Activated CD4-positive, alpha-beta T cell treated with anti-CD3 and anti-CD28 coated beads, Interleukin-2, amount 50 U/mL, for 16 hours (primary cell): ENCODE results near the gene ASAP2.
"Not testable (repeated sequence)": the region's sequence is repeated elsewhere in the genome, so short reads cannot be mapped to it uniquely, and the experiment has no call there.

ENCODE experiments used
- DNase-seq: peaks from one replicate; pipeline ENCODE4 v3.0.0-alpha.2; 2020

ASAP2 gene

DNA sequence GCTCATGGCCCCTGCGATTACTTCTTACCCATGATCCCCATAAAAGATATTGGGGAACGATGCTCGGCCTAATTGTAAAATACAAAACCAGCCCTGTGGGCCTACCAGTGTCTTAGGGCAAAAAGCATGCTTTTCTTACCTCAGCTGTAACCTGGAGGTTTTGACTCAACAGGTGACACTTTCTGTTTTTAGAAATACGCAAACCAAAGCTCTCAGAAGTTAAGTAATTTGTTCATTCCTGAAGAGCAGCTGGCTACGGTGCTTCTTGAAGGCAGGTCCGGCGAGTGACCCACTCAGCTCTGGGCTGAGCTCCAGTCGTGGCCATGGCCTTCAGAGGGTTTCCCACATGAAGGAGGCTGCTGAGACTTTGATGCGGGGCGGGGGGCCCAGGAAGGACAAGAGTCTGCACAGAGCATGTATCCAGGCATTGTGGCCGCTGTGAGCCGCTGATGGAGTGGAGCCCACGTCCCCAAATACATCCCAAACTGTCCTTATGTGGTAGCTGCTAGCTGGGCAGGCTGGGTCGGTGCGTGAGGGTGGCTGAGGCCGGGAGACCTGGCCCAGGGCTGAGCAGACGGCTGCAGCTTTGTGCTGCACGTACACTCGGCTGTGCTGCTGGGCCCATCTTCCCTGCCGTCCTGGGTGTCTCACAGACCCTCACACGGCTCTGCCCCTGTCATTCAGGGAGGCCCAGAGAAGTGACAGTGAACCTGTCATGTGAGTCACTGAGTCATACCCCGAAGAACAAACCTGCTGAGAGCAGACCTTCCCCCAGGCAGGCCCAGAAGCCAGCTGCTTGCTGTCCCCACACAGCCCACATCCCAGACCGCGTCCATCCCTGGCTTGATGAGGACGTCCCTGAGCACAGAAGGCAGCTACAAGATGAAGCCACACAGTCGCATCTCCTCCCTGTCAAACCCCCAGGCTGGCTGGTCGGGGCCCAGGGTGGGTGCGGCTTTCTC, 182.6 kb downstream of the ASAP2 start:
- DNase-seq, result no peak

DNA sequence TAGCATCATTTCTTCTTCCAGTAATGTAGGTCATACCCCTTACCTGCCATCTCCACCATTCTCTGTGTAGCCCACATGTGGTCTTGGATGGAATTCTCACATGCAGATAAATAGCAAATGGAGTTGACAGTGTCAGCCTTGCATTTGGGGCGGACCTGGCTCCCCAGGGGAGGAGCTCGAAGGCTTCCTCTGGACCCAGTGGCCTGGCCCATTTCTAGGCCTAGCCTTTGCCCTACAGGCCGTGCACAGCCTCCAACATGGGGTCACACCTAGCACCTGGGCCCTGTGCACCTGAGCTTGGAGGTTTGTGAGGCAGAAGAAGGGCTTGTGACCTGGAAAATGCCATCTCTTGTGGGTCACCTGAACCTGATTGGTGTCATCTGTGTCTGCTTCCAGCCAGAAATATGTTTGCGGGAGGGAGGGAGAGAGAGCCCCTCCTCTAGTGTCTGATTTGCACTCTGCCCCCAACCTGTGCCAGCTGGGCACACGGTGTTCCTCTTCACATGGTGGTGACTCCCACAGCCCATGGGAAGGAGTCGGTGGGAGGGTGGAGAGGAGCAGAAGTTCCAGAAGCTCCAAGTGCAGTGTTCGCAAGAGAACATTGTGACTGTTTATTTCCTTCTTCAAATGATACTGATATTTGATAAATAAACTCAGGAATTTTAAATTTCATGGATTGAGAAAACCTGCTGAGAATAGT, 183.7 kb downstream of the ASAP2 start:
- no peak for DNase-seq

DNA sequence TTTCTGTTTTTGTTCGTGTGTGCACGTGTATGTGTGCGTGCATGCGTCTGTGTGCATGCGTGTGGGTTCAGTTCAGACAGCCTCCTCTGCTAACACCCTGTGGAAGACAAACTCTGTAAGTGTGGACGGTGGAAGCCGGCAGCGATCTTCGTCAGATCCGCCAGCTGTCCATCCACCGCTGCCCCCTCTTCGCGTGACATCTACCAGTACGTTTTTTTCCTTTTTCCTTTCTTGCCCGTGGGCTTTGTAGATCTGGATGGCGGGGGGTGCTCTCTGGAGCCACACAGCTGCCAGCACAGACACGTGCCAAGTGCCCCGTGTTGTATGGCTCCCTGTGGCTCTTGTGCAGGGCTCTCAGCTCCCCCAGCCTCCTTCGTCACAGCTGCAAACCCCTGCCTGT, 184.4 kb downstream of the ASAP2 start:
- no peak for DNase-seq

DNA sequence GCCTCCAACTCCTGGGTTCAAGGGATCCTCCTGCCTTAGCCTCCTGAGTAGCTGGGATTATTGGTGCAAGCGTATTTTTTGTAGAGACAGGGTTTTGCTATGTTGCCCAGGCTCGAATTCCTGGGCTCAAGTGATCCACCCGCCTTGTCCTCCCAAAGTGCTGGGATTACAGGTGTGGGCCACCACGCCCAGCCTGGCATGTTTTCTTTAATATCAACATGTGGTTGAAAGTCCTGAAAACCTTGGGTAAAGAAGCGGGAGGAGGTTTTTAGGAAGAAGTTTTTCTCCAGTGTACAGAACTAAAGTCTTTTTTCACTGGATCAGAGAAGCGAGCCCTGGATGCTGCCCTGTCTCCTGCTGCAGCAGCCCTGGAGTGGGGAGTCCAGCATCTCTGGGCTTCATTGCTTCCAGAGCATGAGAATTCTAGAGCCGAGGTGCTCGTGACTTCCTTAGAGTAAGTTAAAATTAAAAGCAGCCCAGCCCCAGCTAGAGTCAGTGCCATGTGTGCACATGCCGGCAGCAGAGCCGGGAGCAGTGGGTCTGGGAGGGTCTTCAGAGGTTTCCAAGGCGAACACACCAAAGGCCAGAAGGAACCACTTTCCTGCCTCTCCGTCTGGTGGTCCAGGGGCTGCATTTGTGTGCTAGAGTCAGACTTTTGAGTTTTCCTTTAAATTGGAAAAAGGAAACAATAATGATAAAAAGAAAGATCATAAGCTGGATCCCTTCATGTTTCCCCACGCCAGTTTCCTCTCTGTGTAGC, 185.5 kb downstream of the ASAP2 start:
- DNase-seq, result no peak

DNA sequence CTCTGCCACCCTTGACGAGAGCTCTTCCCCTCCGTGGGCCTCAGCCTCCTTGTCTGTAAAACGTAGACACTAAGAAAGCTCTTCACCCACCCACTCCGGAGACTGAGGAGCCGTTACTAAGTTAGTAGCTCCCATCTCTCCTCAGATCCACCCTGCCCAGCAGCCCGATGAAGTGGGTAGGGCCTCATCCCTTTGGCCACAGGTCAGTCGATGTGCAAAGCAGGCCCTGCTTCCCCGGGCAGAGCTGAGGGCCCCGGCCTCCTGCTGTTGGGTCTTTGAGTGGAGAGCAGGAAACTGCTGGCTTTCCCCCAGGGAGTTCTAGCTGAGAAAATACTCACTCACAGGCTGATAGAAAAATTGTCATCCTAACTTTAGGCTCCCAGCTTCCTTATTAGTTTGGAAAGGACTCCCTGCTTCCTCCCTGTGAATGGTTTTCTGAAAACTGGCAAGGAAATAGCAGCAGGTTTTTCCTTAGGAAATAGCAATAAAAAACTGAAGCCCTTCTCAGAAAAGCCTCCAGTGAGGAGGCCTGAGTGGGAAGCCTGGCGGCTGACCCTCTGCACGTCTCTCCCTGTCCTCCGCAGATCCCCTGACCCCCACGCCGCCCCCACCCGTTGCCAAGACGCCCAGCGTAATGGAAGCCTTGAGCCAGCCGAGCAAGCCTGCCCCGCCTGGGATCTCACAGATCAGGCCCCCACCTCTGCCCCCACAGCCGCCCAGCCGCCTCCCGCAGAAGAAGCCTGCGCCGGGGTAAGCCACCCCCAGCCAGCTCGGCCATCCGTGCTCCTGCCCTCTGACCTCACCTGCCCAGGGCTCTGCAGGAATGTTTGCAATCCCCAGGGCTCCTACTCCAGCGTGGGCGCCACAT, 186.5 kb downstream of the ASAP2 start:
- no peak for DNase-seq

DNA sequence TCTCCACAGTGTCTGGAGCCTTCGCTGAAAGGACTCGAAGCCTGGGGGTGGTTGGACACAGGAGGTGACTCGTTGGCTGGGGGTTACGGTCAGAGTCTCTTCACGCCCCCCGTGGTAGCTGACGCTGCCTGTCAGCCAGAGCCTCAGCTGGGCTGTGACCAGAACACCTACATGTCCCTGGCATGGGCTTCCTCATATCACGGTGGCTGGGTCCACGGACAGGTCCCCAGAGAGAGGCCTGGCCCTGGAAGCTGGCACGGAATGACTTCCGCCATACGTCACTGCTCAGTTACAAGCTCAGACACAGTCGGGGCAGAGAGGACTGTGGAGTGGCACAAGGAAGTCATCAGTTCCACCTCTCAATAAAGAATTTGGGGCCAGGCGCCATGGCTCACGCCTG, 188.2 kb downstream of the ASAP2 start:
- no peak for DNase-seq

DNA sequence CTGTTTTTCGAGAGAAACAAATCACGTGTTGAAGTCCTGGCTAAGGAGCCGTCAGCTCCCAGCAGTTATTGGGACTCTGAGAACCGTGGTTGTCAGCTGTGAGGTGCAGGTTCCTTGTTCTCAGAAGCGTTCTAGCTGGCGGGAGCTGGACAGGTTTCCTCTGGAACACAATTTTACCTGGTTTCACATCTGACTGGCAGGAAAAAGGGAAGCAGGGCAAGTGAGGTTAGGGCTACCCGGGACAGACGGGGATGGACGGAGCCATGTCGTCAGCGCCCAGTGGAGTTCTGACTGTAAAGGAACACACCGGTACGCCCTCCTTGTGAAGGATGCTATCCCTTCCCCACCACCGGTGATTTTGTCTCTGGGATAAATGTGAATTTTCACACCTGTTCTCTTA, 190.6 kb downstream of the ASAP2 start:
- DNase-seq, result no peak

DNA sequence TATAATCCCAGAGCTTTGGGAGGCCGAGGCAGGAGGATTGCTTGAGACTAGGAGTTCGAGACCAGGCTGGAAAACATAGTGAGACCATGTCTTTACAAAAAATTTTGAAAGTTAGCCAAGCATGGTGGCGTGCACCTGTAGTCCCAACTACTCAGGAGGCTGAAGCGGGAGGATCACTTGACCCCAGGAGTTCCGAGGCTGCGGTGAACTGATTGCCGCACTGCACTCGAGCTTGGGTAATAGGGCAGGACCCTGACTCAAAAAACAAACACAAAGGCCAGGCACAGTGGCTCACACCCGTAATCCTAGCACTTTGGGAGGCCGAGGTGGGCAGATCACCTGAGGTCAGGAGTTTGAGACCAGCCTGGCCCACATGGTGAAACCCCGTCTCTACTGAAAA, 191.6 kb downstream of the ASAP2 start:
- DNase-seq, result not testable (repeated sequence)

DNA sequence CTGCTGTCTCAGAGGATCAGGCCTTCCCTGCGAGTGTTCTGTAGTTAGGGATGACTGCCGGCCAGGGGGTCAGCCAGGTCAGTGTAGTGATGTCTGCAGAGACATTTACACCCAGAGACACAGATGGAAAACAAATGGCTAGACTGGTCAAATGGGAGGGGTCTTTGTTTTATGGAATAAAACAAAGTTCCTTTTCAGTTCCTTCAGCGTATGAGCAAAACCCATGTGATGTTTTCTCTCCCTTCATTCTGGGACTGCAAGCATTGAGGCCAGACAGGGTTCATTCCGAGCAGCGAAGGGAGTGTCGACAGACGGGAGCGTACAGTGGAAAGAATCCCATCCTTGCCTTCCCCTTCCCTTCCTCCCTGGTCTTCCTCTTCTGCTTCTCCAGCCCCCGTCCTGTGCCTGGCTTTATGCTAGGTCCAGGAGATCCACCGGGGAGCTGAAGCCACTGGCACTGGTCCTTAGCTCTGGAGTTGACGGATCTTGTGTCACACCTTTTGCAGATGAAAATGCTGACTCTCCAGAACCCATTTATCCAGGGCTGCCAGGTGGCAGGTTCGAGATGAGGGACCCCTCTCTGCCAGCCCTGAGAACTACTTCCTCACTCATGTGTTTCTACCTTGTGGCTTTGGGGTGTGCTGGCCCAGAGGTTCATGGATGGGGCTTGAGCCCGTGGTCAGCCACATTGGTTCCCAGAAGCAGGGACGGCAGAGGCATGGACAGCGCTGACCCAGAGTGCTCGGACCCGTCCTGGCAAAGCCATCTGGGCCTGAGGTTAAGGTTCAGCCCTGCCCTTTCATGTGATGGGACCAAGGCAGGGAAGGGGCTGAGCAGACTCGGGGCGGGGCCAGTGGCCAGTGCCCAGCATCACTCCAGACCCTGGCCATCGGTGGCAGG, 192.5 kb downstream of the ASAP2 start:
- DNase-seq, result no peak

DNA sequence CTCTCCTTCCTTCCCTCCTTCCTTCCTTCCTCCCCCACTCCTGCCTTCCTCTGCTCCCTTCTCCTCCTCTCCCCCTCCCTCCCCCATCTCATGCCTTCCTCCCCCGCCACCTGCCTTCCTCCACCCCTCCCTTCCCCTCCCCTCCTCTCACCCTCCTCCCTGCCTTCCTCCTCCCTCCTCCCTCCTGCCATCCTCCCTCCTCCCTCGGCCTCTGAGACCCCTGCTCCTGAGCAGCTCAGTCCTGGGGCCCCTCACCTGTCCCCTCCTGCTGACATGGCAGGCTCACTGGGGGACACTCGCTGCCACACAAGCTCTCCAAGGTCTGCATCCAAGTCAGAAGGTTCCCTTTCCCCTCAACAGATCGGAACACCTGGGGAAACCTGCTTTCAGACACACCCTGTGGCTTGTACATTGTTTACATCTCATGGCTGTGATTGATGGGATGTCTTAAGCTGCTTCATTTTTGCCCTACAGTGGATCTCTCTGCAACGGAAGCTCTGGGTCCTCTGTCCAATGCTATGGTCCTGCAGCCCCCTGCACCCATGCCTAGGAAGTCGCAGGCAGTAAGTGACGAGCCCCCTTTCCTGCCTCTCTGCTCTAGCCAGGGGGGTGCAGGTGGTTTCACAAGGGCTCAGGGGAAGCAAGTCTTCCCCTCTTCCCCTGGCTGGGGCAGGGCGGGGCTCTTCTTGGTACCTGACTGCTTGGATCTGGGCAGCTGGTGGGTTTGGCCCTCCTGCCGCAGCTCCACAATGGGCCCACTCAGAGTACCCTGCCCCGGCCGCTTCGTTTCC, 193.9 kb downstream of the ASAP2 start:
- DNase-seq, result no peak

DNA sequence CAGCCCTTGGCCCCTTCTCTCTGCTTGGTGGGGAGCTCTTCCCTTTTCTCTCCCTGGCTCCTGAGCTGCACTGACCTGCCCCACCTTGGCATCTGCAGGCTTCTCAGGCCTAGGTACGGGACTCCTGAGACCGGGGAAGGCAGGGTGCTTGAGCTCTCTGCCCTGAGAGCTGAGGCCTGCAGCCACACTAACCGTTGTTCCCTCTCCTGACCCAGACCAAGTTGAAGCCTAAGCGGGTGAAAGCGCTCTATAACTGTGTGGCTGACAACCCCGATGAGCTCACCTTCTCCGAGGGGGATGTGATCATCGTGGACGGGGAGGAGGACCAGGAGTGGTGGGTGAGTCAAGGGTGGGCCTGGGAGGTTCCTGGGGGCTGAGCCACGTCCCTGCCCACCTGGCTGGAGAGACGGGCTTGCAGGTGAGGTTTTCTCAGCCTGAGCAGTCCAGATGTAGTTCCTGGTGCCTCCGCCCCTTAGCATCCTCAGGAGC, 194.5 kb downstream of the ASAP2 start:
- DNase-seq, result no peak

DNA sequence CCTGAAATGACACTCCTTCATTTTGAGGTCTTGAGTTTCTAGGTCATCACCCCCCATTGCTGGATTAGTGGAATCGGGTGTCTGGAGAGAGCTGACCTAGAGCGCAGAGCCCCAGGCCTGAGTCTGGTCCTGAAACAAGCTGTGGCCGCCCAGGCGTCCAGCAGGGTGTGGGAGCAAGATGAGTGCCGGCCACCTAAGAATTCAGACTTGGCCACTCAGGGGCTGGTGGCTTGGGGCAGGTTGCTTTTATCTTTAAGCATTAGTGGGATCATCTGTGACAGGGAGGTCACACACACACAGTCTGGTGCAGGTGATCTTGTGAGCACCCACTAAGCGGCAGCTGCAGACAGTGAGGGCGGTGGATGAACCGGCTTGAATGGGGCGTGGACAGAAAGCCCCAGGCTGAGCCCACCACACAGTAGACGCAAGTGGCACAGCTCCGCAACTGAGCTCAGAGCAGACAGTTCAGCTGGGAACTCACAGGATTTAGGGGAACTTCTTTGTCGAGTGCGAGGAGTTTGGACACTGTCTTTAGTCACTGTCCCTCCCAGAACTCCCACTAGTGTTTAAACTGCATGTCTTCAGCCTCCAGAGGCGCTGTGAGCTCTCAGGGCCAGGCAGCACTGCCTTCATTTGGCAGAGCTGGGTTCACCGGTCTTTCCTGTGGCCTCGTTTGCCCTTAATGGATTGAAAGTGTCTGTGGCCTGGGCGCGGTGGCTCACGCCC, 195.2 kb downstream of the ASAP2 start:
- DNase-seq, result no peak

DNA sequence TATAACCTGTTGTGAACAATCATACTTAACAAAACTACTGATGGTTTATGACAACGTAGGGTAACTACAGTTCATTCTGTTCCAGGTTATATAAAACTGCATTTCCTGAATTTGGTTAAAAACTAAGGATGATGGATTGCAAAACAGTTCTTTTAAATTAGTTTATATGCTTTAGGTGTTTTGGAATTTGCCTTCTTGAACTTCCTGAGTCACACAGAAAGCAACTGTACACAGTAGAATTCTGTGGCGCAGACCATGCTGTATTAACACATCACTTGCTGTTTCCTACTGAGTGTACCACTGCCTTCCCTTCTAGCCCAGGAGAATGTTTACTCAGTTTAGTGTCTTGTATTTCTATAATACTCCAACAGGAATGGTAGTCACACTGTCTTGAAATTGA, 197.3 kb downstream of the ASAP2 start:
- DNase-seq, result no peak

DNA sequence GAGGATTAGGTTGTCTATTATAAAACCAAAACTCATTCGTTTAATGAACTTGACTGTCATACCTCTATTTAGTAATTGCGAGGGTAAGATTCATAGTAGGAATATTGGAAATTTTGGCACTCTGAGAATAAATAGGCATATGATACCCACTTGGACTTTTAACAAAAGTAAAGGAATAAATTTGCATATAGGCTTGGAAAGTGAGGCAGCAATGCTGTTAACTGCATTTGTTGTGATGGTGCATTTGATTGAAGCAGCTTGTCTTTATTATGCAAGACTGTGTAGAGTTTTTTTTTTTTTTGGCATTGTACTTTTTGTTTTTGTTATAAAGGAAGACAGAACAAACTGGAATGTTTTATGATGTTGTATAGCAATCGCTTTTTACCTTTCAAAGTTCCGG, 197.8 kb downstream of the ASAP2 start:
- no peak for DNase-seq

DNA sequence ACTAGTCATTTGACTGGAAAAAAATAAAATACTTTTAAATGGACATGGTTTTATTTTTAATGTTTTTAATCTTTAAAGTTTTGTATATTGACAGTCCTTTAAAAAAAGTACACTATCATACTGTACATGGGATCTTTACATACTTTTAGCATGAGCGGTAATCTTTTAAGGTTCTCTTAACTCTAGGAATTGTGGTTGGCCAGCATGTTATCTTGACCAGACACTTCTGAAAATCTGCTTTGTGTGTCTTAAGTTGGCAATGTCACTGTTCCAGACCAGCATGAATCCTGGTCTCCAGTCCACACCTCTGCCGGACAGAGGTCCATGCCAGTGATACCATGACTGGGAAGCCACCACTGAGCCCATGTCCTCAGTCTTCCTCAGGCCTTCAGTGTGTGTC, 199.0 kb downstream of the ASAP2 start:
- DNase-seq, result no peak

DNA sequence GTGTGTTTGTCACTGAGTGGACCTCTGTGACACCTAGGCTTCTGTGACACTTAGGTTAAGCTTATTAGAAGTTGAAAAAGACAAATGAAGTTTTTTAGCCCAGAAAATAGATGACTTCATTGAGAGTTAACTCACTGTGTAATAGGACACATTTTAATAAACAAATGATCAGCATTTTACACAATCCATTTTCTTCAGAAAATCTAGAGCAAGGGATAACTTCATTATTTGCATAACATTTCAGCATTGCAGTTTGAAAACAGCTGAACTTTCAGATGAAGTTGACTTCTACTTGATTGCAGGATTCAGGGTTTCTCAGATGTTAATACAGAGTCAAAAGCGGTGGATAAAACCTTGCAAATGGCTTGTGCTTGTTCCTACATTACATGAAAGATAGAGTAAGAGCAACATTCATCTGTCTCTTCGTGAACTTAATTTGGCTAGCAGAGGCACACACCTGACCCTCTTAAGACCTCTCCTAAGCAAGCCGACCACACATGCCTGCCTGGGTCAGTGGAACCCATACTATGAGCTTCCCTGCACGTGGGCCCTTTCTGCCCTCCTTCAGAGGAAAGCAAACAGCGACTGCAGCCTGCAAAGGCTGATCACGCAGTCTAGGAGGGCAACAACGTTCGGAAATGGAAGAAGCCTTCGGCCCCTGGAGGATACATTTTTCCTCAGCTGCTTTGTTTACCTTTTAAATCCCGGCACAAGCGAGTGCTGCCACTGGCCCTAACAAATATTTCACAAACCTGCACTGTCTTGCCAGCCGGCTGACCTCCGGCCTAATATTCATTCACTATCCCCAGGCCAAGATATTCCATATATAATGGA, 200.1 kb downstream of the ASAP2 start:
- DNase-seq, result no peak

DNA sequence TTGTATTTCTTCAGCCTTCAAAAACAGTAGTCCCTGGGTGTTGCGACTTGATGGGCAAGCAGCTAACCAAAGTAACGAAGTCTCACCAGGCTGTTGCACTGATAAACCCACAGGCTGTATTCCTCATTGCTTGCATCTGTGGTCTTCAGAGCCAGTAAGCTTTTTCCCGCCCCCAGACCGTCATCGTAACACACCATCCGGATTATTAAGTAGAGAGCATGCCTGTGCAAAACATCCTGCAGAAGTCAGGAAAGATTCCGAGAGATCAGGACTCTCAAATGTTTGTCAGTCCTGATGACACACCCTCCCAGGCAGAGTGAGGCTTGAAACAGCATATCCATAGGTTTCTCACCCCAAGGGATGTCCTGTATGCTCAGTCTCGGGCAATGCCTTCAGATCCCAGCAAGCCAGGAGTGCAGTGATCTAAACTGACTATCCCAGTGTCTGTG, 200.8 kb downstream of the ASAP2 start:
- no peak for DNase-seq

DNA sequence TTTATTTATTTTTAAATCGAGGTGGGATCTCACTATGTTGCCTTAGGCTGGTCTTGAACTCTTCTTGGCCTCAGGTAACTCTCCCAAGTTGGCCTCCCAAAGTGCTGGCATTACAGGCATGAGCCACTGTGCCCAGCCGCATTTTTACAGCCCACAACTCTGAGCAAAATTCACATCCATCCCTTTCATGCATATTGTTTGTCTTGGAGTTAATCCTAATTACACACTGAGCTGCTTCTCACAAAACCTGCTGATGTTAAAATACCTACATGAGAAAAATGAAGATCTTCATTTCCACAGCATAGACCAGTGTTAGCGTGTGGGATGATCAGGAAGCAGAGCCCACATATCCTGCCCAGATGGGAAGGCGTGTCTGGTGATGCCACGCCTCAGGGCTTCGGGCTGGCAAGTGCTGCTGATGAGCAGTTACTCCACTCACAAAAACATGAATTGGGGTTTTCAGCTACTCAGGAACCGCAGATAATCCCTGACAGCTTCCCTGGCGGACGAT, 202.1 kb downstream of the ASAP2 start:
- DNase-seq, result no peak
